ENCODE results near the gene SIRT7.
A peak's percentile ranks its signal among the peaks of the same experiment; 100 is the strongest.

Gene SIRT7

GRCh38 chr17:81932333-81932983 lies 14.5 kb upstream of the SIRT7 start:
- no peak for DNase-seq (ENCODE audit: low read depth in 1 of 2, low spot score in 1 of 2)

GRCh38 chr17:81931557-81932332 lies 13.8 kb upstream of the SIRT7 start:
- no peak for DNase-seq (ENCODE audit: low read depth in 1 of 2, low spot score in 1 of 2)

- no peak for DNase-seq (ENCODE audit: low read depth in 1 of 2, low spot score in 1 of 2)
Measured at GRCh38 chr17:81931189-81931556, 13.2 kb upstream of the SIRT7 start.

GRCh38 chr17:81930142-81931125 lies 12.5 kb upstream of the SIRT7 start:
- DNase-seq (ENCODE audit: low read depth in 1 of 2, low spot score in 1 of 2), result no peak

GRCh38 chr17:81929253-81930141 lies 11.5 kb upstream of the SIRT7 start:
- DNase-seq (ENCODE audit: low read depth in 1 of 2, low spot score in 1 of 2), result no peak

- DNase-seq (ENCODE audit: low read depth in 1 of 2, low spot score in 1 of 2), result no peak
Measured at GRCh38 chr17:81928544-81929252, 10.7 kb upstream of the SIRT7 start.

GRCh38 chr17:81927653-81928543 lies 9.9 kb upstream of the SIRT7 start, which contains the start of gene MAFG:
Gene MAFG, minus strand, starts transcription at chr17:81927735. Its CDS starts 4,550 bp downstream, at chr17:81923185.
- DNase-seq (ENCODE audit: low read depth in 1 of 2, low spot score in 1 of 2), result peak; percentile 75 to 87

GRCh38 chr17:81927152-81927652 lies 9.2 kb upstream of the SIRT7 start:
- DNase-seq (ENCODE audit: low read depth in 1 of 2, low spot score in 1 of 2), result no peak

- DNase-seq (ENCODE audit: low read depth in 1 of 2, low spot score in 1 of 2), result peak in 1 of 2 donors; percentile 55
Measured at GRCh38 chr17:81926451-81927151, 8.6 kb upstream of the SIRT7 start.

GRCh38 chr17:81925860-81926450 lies 8.0 kb upstream of the SIRT7 start:
- DNase-seq (ENCODE audit: low read depth in 1 of 2, low spot score in 1 of 2), result no peak

- no peak for DNase-seq (ENCODE audit: low read depth in 1 of 2, low spot score in 1 of 2)
Measured at GRCh38 chr17:81924557-81925532, 6.9 kb upstream of the SIRT7 start.

- DNase-seq (ENCODE audit: low read depth in 1 of 2, low spot score in 1 of 2), result no peak
Measured at GRCh38 chr17:81923302-81924260, 5.6 kb upstream of the SIRT7 start.

- DNase-seq (ENCODE audit: low read depth in 1 of 2, low spot score in 1 of 2), result no peak
Measured at GRCh38 chr17:81922566-81923301, 4.8 kb upstream of the SIRT7 start.

GRCh38 chr17:81921996-81922565 lies 4.1 kb upstream of the SIRT7 start:
- DNase-seq (ENCODE audit: low read depth in 1 of 2, low spot score in 1 of 2), result no peak

Measured in activated T-helper 1 cell treated with anti-CD3 and anti-CD28 coated beads, Interleukin-2, amount 50 U/mL, for 16 hours (primary cell).